ENCODE measurements around the gene NAV2.

The NAV2 gene

DNA sequence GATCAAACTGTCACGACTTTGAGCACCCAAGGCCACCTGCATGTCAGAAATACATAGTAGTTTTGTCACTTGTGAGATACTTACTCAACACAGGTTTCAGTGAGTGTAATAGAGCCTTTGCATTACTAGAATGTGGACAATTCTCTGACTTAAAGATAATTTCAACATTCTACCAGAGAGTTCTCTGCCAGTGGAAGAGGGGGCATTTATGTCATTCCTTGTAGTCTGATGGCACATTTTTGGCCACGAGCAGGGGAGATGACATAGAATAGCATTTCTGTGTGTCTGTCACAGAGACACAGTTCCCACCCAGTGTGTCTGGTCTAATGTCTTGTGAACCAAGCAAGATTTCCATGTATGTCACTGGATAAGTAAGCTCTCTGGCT is 335.1 kb downstream of the NAV2 start:
- Histone ChIP-seq H3K4me1 (ENCODE audit: control extremely low read depth in 1 of 4, control insufficient read depth in 4 of 4, insufficient read depth in 4 of 4, low read length in 3 of 4) (peaks cover 7 to 12% (median 9%) of the 10 kb centered on the region in 4 experiments), H3K27ac (ENCODE audit: insufficient read depth in 1 of 2, low read depth in 1 of 2, low read length in 2 of 2, poor library complexity in 1 of 2, severe bottlenecking in 2 of 2) (no peak overlapping the region)

DNA sequence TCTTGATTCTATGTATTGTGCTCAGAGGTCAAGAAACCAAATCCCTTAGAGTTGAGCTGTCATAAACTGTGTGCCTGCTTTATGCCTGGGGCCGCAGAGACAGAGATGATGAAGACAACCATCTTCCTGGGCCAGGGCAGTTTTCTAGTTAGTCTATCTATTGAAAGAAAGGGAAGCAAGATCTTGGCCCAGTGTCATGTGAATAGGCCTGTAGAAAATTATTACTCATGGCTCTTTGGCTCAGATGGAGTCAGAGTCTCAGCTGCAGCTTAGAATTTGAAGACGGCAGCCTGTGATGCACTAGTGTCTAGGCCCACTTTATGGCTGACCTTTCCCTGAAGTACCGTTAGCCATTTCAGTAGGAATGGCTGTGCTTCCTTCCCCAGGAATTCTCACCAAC is 335.6 kb downstream of the NAV2 start:
- H3K4me1 ChIP-seq (ENCODE audit: control extremely low read depth in 1 of 4, control insufficient read depth in 4 of 4, insufficient read depth in 4 of 4, low read length in 3 of 4): peaks cover 7 to 12% (median 9%) of the 10 kb centered on the region in 4 experiments
- WGBS (ENCODE audit: insufficient coverage): 83% methylated on average over 3 of the region's 3 CpGs
- no peaks in the 10 kb centered on the region for H3K9me3 ChIP-seq (ENCODE audit: control extremely low read depth in 1 of 5, control insufficient read depth in 4 of 5, insufficient read depth in 2 of 5, low read depth in 1 of 5, low read length in 4 of 5)
- CTCF ChIA-PET: no interaction called here
- no peak for DNase-seq
- no peak overlapping the region for H3K27ac ChIP-seq (ENCODE audit: insufficient read depth in 1 of 2, low read depth in 1 of 2, low read length in 2 of 2, poor library complexity in 1 of 2, severe bottlenecking in 2 of 2)
- no peak overlapping the region for H3K4me3 ChIP-seq (ENCODE audit: control insufficient read depth in 1 of 7, extremely low read depth in 1 of 7, insufficient read depth in 4 of 7, low read depth in 2 of 7, low read length in 6 of 7)
- no peaks in the 10 kb centered on the region for H3K27me3 ChIP-seq (replicated peaks in 2 of 5; ENCODE audit: control insufficient read depth in 4 of 5, insufficient read depth in 5 of 5, low read length in 4 of 5)
- POLR2A ChIA-PET: no interaction called here
- H3K36me3 ChIP-seq (ENCODE audit: control insufficient read depth in 4 of 4, insufficient read depth in 4 of 4, low read length in 3 of 4): no peaks in the 10 kb centered on the region

More for the DNA sequence above, 335.1 kb downstream of the NAV2 start:
- Histone ChIP-seq H3K27me3 (replicated peaks in 2 of 5; ENCODE audit: control insufficient read depth in 4 of 5, insufficient read depth in 5 of 5, low read length in 4 of 5) (no peaks in the 10 kb centered on the region), H3K9me3 (ENCODE audit: control extremely low read depth in 1 of 5, control insufficient read depth in 4 of 5, insufficient read depth in 2 of 5, low read depth in 1 of 5, low read length in 4 of 5) (no peaks in the 10 kb centered on the region), H3K4me3 (ENCODE audit: control insufficient read depth in 1 of 7, extremely low read depth in 1 of 7, insufficient read depth in 4 of 7, low read depth in 2 of 7, low read length in 6 of 7) (no peak overlapping the region), H3K36me3 (ENCODE audit: control insufficient read depth in 4 of 4, insufficient read depth in 4 of 4, low read length in 3 of 4) (no peaks in the 10 kb centered on the region)
- no peak for DNase-seq
- CTCF ChIA-PET: no interaction called here
- POLR2A ChIA-PET: no interaction called here
- 100% methylated on average over 1 of the region's 2 CpGs for WGBS (ENCODE audit: insufficient coverage)

DNA sequence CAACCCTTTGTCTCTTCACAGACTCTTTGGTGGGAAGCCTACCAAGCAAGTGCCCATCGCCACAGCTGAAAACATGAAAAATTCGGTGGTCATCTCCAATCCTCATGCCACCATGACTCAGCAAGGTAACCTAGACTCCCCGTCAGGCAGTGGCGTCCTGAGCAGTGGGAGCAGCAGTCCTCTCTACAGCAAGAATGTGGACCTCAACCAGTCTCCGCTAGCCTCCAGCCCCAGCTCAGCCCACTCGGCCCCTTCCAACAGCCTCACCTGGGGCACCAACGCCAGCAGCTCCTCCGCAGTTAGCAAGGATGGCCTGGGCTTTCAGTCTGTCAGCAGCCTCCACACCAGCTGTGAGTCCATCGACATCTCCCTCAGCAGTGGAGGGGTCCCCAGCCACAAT is 336.1 kb downstream of the NAV2 start:
- WGBS (ENCODE audit: insufficient coverage): 95% methylated on average over 7 of the region's 9 CpGs
- Histone ChIP-seq H3K27me3 (replicated peaks in 2 of 5; ENCODE audit: control insufficient read depth in 4 of 5, insufficient read depth in 5 of 5, low read length in 4 of 5) (no peaks in the 10 kb centered on the region), H3K4me1 (ENCODE audit: control extremely low read depth in 1 of 4, control insufficient read depth in 4 of 4, insufficient read depth in 4 of 4, low read length in 3 of 4) (peaks cover 7 to 12% (median 9%) of the 10 kb centered on the region in 4 experiments), H3K27ac (ENCODE audit: insufficient read depth in 1 of 2, low read depth in 1 of 2, low read length in 2 of 2, poor library complexity in 1 of 2, severe bottlenecking in 2 of 2) (no peak overlapping the region), H3K36me3 (ENCODE audit: control insufficient read depth in 4 of 4, insufficient read depth in 4 of 4, low read length in 3 of 4) (no peaks in the 10 kb centered on the region), H3K4me3 (ENCODE audit: control insufficient read depth in 1 of 7, extremely low read depth in 1 of 7, insufficient read depth in 4 of 7, low read depth in 2 of 7, low read length in 6 of 7) (no peak overlapping the region), H3K9me3 (ENCODE audit: control extremely low read depth in 1 of 5, control insufficient read depth in 4 of 5, insufficient read depth in 2 of 5, low read depth in 1 of 5, low read length in 4 of 5) (no peaks in the 10 kb centered on the region)
- POLR2A ChIA-PET: no interaction called here
- CTCF ChIA-PET: interaction anchor here (1.0 kb wide), 1 partner anchor 10 kb away, joined by 3 read pairs; no protein-coding TSS in a partner anchor
- DNase-seq: no peak

DNA sequence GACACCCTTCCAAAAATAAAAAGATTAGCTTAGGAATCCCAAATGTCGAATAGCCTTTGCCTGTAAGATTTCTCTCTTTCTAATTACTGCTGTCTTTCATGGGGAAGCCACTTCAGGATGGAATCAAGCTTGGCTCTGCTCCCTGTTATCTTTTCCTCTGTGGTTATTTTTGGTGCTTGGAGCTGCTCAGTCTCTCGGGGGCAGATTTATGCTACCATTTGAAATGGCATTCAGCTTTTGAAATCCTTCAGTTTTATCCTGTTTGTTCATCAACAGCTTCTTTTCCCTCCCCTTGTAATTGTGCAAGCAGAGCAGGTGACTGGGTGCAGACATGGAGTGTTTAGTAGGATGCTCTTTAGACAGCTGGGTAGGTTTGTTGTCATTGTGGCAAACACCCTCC is 336.6 kb downstream of the NAV2 start:
- Histone ChIP-seq H3K4me1 (ENCODE audit: control extremely low read depth in 1 of 4, control insufficient read depth in 4 of 4, insufficient read depth in 4 of 4, low read length in 3 of 4) (peaks cover 7 to 12% (median 9%) of the 10 kb centered on the region in 4 experiments), H3K36me3 (ENCODE audit: control insufficient read depth in 4 of 4, insufficient read depth in 4 of 4, low read length in 3 of 4) (no peaks in the 10 kb centered on the region), H3K4me3 (ENCODE audit: control insufficient read depth in 1 of 7, extremely low read depth in 1 of 7, insufficient read depth in 4 of 7, low read depth in 2 of 7, low read length in 6 of 7) (no peak overlapping the region), H3K9me3 (ENCODE audit: control extremely low read depth in 1 of 5, control insufficient read depth in 4 of 5, insufficient read depth in 2 of 5, low read depth in 1 of 5, low read length in 4 of 5) (no peaks in the 10 kb centered on the region), H3K27me3 (replicated peaks in 2 of 5; ENCODE audit: control insufficient read depth in 4 of 5, insufficient read depth in 5 of 5, low read length in 4 of 5) (no peaks in the 10 kb centered on the region), H3K27ac (ENCODE audit: insufficient read depth in 1 of 2, low read depth in 1 of 2, low read length in 2 of 2, poor library complexity in 1 of 2, severe bottlenecking in 2 of 2) (no peak overlapping the region)
- no peak for DNase-seq
- CTCF ChIA-PET: interaction anchor here (1.0 kb wide), 1 partner anchor 9 kb away, joined by 3 read pairs; no protein-coding TSS in a partner anchor
- WGBS (ENCODE audit: insufficient coverage): 100% methylated on average over 1 of the region's 2 CpGs
- POLR2A ChIA-PET: no interaction called here

DNA sequence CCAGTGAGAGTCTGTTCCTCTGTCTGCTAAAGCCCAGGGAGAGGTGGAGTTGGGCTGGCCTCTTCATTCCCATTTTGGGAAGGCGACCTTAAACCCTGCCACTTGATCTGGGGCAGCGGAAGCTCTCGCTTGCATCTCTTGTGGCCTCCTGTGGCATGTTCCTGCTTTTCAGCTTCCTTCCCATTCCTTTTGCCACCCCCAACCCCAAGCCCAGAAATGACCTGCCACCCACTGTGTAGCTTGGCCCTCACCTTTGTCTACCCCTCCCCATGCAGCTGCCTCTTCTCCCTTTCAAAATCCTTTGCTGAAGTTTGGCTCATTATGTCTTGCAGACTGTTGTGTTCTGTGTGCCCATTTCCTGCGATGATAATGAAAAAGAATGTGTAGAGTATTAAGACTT is 337.4 kb downstream of the NAV2 start:
- Histone ChIP-seq H3K4me3 (ENCODE audit: control insufficient read depth in 1 of 7, extremely low read depth in 1 of 7, insufficient read depth in 4 of 7, low read depth in 2 of 7, low read length in 6 of 7) (no peak overlapping the region), H3K27me3 (replicated peaks in 2 of 5; ENCODE audit: control insufficient read depth in 4 of 5, insufficient read depth in 5 of 5, low read length in 4 of 5) (no peaks in the 10 kb centered on the region), H3K9me3 (ENCODE audit: control extremely low read depth in 1 of 5, control insufficient read depth in 4 of 5, insufficient read depth in 2 of 5, low read depth in 1 of 5, low read length in 4 of 5) (no peaks in the 10 kb centered on the region), H3K27ac (ENCODE audit: insufficient read depth in 1 of 2, low read depth in 1 of 2, low read length in 2 of 2, poor library complexity in 1 of 2, severe bottlenecking in 2 of 2) (no peak overlapping the region), H3K4me1 (ENCODE audit: control extremely low read depth in 1 of 4, control insufficient read depth in 4 of 4, insufficient read depth in 4 of 4, low read length in 3 of 4) (peaks cover 7 to 12% (median 9%) of the 10 kb centered on the region in 4 experiments), H3K36me3 (ENCODE audit: control insufficient read depth in 4 of 4, insufficient read depth in 4 of 4, low read length in 3 of 4) (no peaks in the 10 kb centered on the region)
- 100% methylated on average over 3 of the region's 4 CpGs for WGBS (ENCODE audit: insufficient coverage)
- CTCF ChIA-PET: interaction anchor here (1.0 kb wide), 2 partner anchors 8 to 35 kb away, joined by 3 read pairs; no protein-coding TSS in a partner anchor
- POLR2A ChIA-PET: interaction anchor here (0.6 kb wide), 1 partner anchor 245 kb away, joined by 4 read pairs; no protein-coding TSS in a partner anchor
- no peak for DNase-seq

DNA sequence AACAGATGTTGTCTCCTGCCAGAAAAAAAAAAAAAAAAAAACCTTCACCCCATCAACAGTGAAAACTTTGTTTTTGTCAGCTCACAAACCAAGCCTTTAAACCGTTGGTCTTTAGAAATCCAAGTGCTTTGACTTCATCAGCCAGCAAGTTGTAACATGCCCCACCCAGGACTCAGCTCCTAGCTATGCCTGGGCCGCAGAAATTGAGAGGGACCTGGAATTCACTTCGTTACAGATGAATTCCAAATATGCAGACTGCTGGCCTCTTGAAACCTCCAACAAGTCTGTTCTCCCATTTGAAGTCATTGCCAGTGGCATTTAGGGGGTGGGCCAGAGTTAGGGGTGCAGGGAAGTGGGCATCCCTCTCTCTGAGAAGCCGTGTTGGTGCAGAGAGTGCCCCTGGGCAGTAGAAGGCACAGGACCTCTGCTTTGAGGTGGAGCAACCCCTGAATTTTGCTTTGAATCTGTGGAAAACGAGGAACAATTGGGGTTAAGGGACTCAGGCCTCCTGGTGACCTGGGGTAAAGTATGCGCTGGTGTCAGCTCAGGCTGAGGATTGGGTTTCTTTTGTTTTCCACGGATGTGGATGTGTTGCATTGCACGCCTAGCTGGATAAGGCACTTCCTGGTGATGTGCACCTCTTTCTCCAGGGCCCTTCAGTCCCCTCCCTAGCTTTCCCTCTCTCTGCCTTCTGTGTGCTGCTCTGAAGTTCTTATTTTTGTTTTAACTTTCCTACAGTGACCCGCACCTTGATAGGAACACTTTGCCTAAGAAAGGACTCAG is 338.1 kb downstream of the NAV2 start:
- ChIA-PET CTCF (interaction anchor here (0.7 to 1.0 kb wide), 2 partner anchors 35 to 84 kb away, joined by 3 read pairs; no protein-coding TSS in a partner anchor), POLR2A (no interaction called here)
- Histone ChIP-seq H3K4me3 (ENCODE audit: control insufficient read depth in 1 of 7, extremely low read depth in 1 of 7, insufficient read depth in 4 of 7, low read depth in 2 of 7, low read length in 6 of 7) (no peak overlapping the region), H3K36me3 (ENCODE audit: control insufficient read depth in 4 of 4, insufficient read depth in 4 of 4, low read length in 3 of 4) (no peaks in the 10 kb centered on the region), H3K4me1 (ENCODE audit: control extremely low read depth in 1 of 4, control insufficient read depth in 4 of 4, insufficient read depth in 4 of 4, low read length in 3 of 4) (peaks cover 7 to 12% (median 9%) of the 10 kb centered on the region in 4 experiments), H3K27me3 (replicated peaks in 2 of 5; ENCODE audit: control insufficient read depth in 4 of 5, insufficient read depth in 5 of 5, low read length in 4 of 5) (no peaks in the 10 kb centered on the region), H3K9me3 (ENCODE audit: control extremely low read depth in 1 of 5, control insufficient read depth in 4 of 5, insufficient read depth in 2 of 5, low read depth in 1 of 5, low read length in 4 of 5) (no peaks in the 10 kb centered on the region), H3K27ac (ENCODE audit: insufficient read depth in 1 of 2, low read depth in 1 of 2, low read length in 2 of 2, poor library complexity in 1 of 2, severe bottlenecking in 2 of 2) (no peak overlapping the region)
- 97% methylated on average over 7 of the region's 9 CpGs for WGBS (ENCODE audit: insufficient coverage)
- no peak for DNase-seq
